Brain microvascular endothelial cell (primary cell): ENCODE measurements around the gene LRRC53.

Experiments used
- DNase-seq: peaks from one replicate; pipeline ENCODE4 v3.0.0-alpha.2; 2020
- H3K27ac ChIP-seq: fragments of 250-450 bp; sonication (Bioruptor Pico); 2 replicates; pipeline ENCODE4 v1.5.1; 2020; ENCODE audit warnings: mild to moderate bottlenecking, moderate library complexity
- H3K27me3 ChIP-seq: fragments of 250-450 bp; sonication (Bioruptor Pico); replicated peaks from 2 replicates; pipeline ENCODE4 v1.5.1; 2020; ENCODE audit warnings: mild to moderate bottlenecking
- H3K36me3 ChIP-seq: fragments of 250-450 bp; sonication (Bioruptor Pico); replicated peaks from 2 replicates; pipeline ENCODE4 v1.5.1; 2020; ENCODE audit warnings: mild to moderate bottlenecking
- H3K4me3 ChIP-seq: 2 replicates; pipeline ENCODE4 v1.5.1; 2011; ENCODE audit warnings: low read depth, mild to moderate bottlenecking, control low read depth, low read length, moderate library complexity
- in situ Hi-C: cut with HindIII; loops from 2 replicates; pipeline ENCODE4 v1.10.0; 2017; ENCODE audit warnings: low sequenced_read_pairs, low pct_ligation_motif_present
- TF ChIP-seq, protein P1 (sequence below): IDR thresholded peaks from 2 replicates; pipeline ENCODE4 v1.5.1; 2011; ENCODE audit warnings: low read depth, mild to moderate bottlenecking, moderate library complexity, low read length, control low read depth, inconsistent platforms; ENCODE audit errors: missing control alignments

LRRC53 gene

DNA sequence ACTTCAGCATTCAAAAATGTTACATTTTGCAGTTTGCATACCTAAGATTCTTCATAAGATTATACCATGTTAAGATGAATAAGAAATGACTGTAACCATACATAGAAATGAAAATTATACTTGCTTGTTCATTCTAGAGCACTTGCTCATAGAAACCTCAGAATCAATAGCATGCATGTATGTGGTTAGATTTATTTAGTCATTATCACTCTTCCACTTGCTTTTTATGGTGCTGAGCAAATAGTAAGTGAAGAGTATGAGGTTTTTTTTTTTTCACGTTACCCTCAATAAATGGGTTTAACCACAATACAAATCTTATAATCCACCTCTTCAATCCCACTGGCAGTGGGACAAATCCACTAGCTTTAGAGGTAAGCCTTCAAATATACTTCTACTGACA lies 84.7 kb downstream of the LRRC53 start:
- H3K27me3 ChIP-seq = no peaks in the 10 kb centered on the region
- H3K4me3 ChIP-seq = no peak overlapping the region
- in situ Hi-C loops = no loop called here
- no peaks in the 10 kb centered on the region for H3K36me3 ChIP-seq
- DNase-seq = no peak
- no peak overlapping the region for H3K27ac ChIP-seq
- TF ChIP-seq, protein P1, sequence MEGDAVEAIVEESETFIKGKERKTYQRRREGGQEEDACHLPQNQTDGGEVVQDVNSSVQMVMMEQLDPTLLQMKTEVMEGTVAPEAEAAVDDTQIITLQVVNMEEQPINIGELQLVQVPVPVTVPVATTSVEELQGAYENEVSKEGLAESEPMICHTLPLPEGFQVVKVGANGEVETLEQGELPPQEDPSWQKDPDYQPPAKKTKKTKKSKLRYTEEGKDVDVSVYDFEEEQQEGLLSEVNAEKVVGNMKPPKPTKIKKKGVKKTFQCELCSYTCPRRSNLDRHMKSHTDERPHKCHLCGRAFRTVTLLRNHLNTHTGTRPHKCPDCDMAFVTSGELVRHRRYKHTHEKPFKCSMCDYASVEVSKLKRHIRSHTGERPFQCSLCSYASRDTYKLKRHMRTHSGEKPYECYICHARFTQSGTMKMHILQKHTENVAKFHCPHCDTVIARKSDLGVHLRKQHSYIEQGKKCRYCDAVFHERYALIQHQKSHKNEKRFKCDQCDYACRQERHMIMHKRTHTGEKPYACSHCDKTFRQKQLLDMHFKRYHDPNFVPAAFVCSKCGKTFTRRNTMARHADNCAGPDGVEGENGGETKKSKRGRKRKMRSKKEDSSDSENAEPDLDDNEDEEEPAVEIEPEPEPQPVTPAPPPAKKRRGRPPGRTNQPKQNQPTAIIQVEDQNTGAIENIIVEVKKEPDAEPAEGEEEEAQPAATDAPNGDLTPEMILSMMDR = no peak

GRCh38 chr1:74426208-74426937 lies 86.0 kb downstream of the LRRC53 start:
- Histone ChIP-seq H3K27me3 (no peaks in the 10 kb centered on the region), H3K27ac (no peak overlapping the region), H3K36me3 (no peaks in the 10 kb centered on the region), H3K4me3 (no peak overlapping the region)
- DNase-seq = no peak
- TF ChIP-seq, protein P1 = no peak
- in situ Hi-C loops = no loop called here

DNA sequence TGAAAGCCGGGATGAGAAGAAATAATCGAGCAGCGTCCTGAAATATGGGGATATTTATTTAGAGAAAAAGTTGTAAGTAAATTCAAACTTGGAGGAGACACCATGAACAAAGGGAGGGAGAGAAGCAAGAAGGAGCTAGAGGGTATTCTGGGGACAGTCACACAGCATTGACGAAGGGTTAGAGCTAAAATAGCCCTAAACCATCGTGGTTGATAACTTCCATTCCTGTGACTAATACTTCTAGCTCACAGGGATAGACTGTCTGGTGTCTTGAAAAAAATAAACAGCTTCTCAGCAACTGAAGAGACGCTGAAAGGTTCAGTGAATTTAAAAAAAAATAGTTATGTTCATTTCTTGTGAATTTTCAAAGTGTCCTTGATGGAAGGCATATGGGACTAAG lies 86.7 kb downstream of the LRRC53 start:
- TF ChIP-seq, protein P1 = no peak
- no peak overlapping the region for H3K27ac ChIP-seq
- H3K36me3 ChIP-seq = no peaks in the 10 kb centered on the region
- DNase-seq = peak; percentile 13
- H3K27me3 ChIP-seq = no peaks in the 10 kb centered on the region
- in situ Hi-C loops = no loop called here
- no peak overlapping the region for H3K4me3 ChIP-seq

GRCh38 chr1:74423471-74423870 lies 88.9 kb downstream of the LRRC53 start:
- in situ Hi-C loops = no loop called here
- Histone ChIP-seq H3K36me3 (no peaks in the 10 kb centered on the region), H3K27me3 (no peaks in the 10 kb centered on the region), H3K27ac (no peak overlapping the region), H3K4me3 (no peak overlapping the region)
- TF ChIP-seq, protein P1 = no peak
- no peak for DNase-seq

DNA sequence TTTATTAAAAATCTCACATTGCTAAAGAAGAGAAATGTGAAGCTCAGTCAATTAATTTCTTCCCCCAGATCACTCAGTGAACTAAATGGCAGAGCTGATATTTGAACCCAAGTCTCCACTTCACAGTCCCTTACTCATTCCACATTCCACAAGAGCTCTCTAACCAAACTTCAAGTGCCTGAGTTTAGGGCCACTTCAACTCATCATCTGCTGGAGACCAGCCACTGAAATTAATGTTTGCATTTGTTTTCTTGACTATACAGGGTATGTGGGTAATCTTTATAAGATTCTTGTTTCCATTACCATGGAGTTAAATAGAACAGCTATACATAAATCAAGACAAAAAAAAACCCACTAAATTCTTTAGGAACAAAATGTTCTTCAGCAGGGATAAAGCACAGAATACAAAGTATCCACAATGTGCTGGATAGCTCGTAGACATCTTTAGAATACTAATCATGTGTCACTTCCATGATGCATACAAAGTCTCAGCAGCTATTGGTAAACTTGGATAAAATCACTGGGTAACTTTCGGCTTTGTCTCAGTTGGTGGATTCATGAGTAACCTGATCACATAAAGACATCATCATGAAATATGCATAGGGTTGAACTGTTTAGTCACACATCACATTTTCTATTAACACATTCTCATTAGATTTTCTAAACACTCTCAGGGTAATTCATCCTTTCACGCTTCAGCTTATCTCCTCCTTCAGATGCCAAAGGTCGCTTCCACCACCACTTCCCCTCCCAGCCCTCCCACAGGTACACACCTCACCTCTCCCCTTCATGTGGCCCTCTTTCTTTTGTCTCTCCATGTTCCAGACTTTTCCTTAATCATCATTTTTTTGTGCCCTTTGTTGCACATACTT lies 89.8 kb downstream of the LRRC53 start:
- no peak overlapping the region for H3K4me3 ChIP-seq
- TF ChIP-seq, protein P1 = no peak
- in situ Hi-C loops = no loop called here
- DNase-seq = no peak
- H3K27ac ChIP-seq = no peak overlapping the region
- H3K36me3 ChIP-seq = no peaks in the 10 kb centered on the region
- H3K27me3 ChIP-seq = no peaks in the 10 kb centered on the region
